K562 (cell line): Measurements from ENCODE around the gene IRAK2. TPM values are rescaled to one million over a fixed set of nuclear protein-coding genes. Genes with fewer than 3 reads are reported as not detected.

Source experiments
- BCOR ChIP-seq: fragments of 450-650 bp; IDR thresholded peaks from 2 replicates; pipeline ENCODE4 v1.6.1; 2016
- DNMT1 ChIP-seq: fragments of 450-650 bp; IDR thresholded peaks from 2 replicates; pipeline ENCODE4 v1.6.1; 2016; ENCODE audit warnings: antibody characterized with exemption, mild to moderate bottlenecking
- GABPA ChIP-seq: fragments of 200-800 bp; sonication (Bioruptor generic); conservative IDR thresholded peaks from 2 replicates; pipeline ENCODE4 v1.6.1; 2016; ENCODE audit warnings: low read depth, missing genetic modification characterization, missing compliant biosample characterization
- L3MBTL2 ChIP-seq: fragments of 450-650 bp; IDR thresholded peaks from 2 replicates; pipeline ENCODE4 v1.6.1; 2016; ENCODE audit warnings: mild to moderate bottlenecking, moderate library complexity
- MAZ ChIP-seq, 2 experiments: fragments of 450-650 bp in 1 of 2; sonication (generic) in 1 of 2; formaldehyde crosslinking; IDR thresholded peaks in 1 of 2; conservative IDR thresholded peaks in 1 of 2; 2 replicates each; pipeline versions ENCODE4 v1.4.0 to v1.5.0; 2020; ENCODE audit warnings: mild to moderate bottlenecking in 1 of 2, missing genetic modification reagents in 1 of 2
- PCBP2 ChIP-seq: fragments of 200-400 bp; formaldehyde crosslinking; IDR thresholded peaks from 2 replicates; pipeline ENCODE4 v1.6.1; 2018; ENCODE audit warnings: low read length, low read depth, mild to moderate bottlenecking, moderate library complexity; ENCODE audit not compliant: poor library complexity, severe bottlenecking
- PHB2 ChIP-seq: fragments of 450-650 bp; IDR thresholded peaks from 2 replicates; pipeline ENCODE4 v1.6.1; 2017; ENCODE audit warnings: low read depth
- POLR2AphosphoS2 ChIP-seq: IDR thresholded peaks from 2 replicates; pipeline ENCODE4 v1.6.1; 2012; ENCODE audit warnings: low read length, improper control_type of control experiment
- PURB ChIP-seq: sonication (generic); formaldehyde crosslinking; IDR thresholded peaks from 2 replicates; pipeline ENCODE4 v1.9.0; 2021; ENCODE audit warnings: low read depth, mild to moderate bottlenecking, missing genetic modification reagents
- RCOR1 ChIP-seq, 2 experiments: IDR thresholded peaks; 2 replicates each; pipeline ENCODE4 v1.6.1; 2012; ENCODE audit warnings: low read depth in 2 of 2, low read length in 2 of 2, borderline replicate concordance in 1 of 2, improper control_type of control experiment in 1 of 2
- TOE1 ChIP-seq, 2 experiments: fragments of 450-650 bp in 1 of 2; sonication (generic) in 1 of 2; formaldehyde crosslinking in 1 of 2; IDR thresholded peaks; 2 replicates each; pipeline versions ENCODE4 v1.7.1 to v1.8.0; 2016 to 2022; ENCODE audit warnings: borderline replicate concordance in 2 of 2, mild to moderate bottlenecking in 2 of 2, antibody characterized with exemption in 1 of 2, inconsistent platforms in 1 of 2, low read depth in 1 of 2, missing genetic modification reagents in 1 of 2, moderate library complexity in 1 of 2
- U2AF2 ChIP-seq: fragments of 200-400 bp; formaldehyde crosslinking; optimal IDR thresholded peaks from 2 replicates; pipeline ENCODE3; 2017; ENCODE audit warnings: low read depth, mild to moderate bottlenecking, low read length
- ZNF3 ChIP-seq: fragments of 250-450 bp; sonication (Bioruptor Pico); IDR thresholded peaks from 2 replicates; pipeline ENCODE4 v1.5.0; 2021; ENCODE audit warnings: mild to moderate bottlenecking, moderate library complexity
- ZNF589 ChIP-seq: fragments of 200-800 bp; sonication (Bioruptor generic); IDR thresholded peaks from 2 replicates; pipeline ENCODE4 v1.6.1; 2016; ENCODE audit warnings: low read depth, missing genetic modification characterization, missing compliant biosample characterization
- ZZZ3 ChIP-seq: fragments of 450-650 bp; IDR thresholded peaks from 2 replicates; pipeline ENCODE4 v1.6.1; 2016; ENCODE audit warnings: antibody characterized with exemption, mild to moderate bottlenecking, moderate library complexity
- polyA plus RNA-seq, 8 experiments: library from polyadenylated mRNA; depleted of rRNA in 4 of 8; stranded (reverse) in 5 of 8; unstranded in 3 of 8; fragments of >200 nt; fragmentation: Nextera tagmentation in 2 of 8; fragmentation: Illumina TruSeq in 1 of 8; extraction: Ambion mirVana in 2 of 8; extraction: Trizol in 1 of 8; gene quantifications; 2 replicates each; pipeline versions ENCODE4 v1.2.1 to v1.2.3, GENCODE V29; 2011 to 2014; ENCODE audit warnings: inconsistent platforms in 1 of 8, missing spikeins in 1 of 8
- total RNA-seq, 7 experiments: library from RNA; depleted of rRNA in 6 of 7; stranded (reverse); fragments of >200 nt in 6 of 7; fragmentation: Illumina TruSeq in 2 of 7; extraction: Trizol in 2 of 7; gene quantifications; 2 replicates each; pipeline versions ENCODE4 v1.2.1 to v1.2.3, GENCODE V29; 2011 to 2021; ENCODE audit warnings: low replicate concordance in 1 of 7
- TF ChIP-seq, protein P1 (sequence below): IDR thresholded peaks from 2 replicates; pipeline ENCODE4 v1.6.1; 2012; ENCODE audit warnings: low read depth, low read length, improper control_type of control experiment, borderline replicate concordance
- TF ChIP-seq, protein P2 (sequence below): fragments of 250-450 bp; sonication (Bioruptor Pico); IDR thresholded peaks from 2 replicates; pipeline ENCODE4 v1.5.0; 2020; ENCODE audit warnings: mild to moderate bottlenecking, borderline replicate concordance
- TF ChIP-seq, protein P3 (sequence below): fragments of 450-650 bp; formaldehyde crosslinking; IDR thresholded peaks from 2 replicates; pipeline ENCODE4 v1.4.0; 2022; ENCODE audit warnings: missing genetic modification characterization
- TF ChIP-seq, protein P4 (sequence below): fragments of 450-650 bp; IDR thresholded peaks from 2 replicates; pipeline ENCODE4 v1.6.1; 2016

IRAK2 gene
- total and polyA plus RNA-seq, 9 of the 15 experiments (the other 6 are each of a cell fraction or from before 2014, with no cell fraction given) = 0.42 to 4.4 (median 2.7) TPM

DNA sequence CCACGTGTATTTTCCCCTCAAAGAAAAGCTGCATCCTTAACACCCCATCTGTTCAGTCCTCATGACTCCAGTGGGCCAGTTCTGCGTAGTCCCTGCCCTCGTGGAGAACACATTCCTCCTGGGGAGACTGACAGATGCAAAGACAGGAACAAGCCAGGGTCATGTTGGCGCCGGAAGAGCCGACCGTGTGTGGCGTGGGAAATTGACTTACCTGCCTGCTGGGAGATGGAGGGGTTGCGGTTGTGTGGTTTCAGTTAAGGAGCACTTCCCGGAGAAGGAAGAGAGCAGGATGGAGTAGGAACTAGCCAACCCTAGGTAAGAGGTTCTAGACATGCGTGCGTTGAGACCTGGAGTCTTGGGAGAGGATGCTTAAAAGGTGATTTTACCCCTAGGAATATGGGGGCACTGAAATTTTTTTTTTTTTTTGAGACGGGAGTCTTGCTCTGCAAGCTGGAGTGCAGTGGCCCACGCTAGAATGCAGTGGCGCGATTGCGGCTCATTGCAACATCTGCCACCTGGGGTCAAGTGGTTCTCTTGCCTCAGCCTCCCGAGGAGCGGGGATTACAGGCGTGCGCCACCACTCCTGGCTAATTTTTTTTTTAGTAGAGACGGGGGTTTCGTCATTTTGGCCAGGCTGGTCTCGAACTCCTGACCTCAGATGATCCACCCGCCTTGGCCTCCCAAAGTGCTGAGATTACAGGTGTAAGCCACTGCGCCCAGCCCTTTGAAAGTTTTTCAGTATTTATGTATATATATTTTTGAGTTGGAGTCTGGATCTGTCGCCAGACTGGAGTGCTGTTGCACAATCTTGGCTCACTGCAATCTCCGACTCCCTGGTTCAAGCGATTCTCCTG, 21.8 kb upstream of the IRAK2 start (continued):
- TF ChIP-seq U2AF2 = no peak
- peak in 1 of 2 experiments; percentile 60; a peak in 1 of 4 replicates for TF ChIP-seq RCOR1 (IDR thresholded peaks at IDR 0.05; ENCODE audit: borderline replicate concordance in 1 of 2, low read depth in 2 of 2, low read length in 2 of 2)
- TF ChIP-seq ZZZ3 = no peak
- TF ChIP-seq ZNF589 (CRISPR knock-in tag) = no peak
- TF ChIP-seq PCBP2 = no peak
- TF ChIP-seq PURB (CRISPR knock-in tag) = no peak
- 0 out of 2 replicates have a peak, but pooled peaks have one; percentile 34 for TF ChIP-seq DNMT1
- TF ChIP-seq PHB2 = no peak
- no peak for TF ChIP-seq TOE1 (IDR thresholded peaks at IDR 0.05; ENCODE audit: borderline replicate concordance)
- no peak for TF ChIP-seq TOE1 (CRISPR knock-in tag; IDR thresholded peaks at IDR 0.05; ENCODE audit: borderline replicate concordance, low read depth)
- TF ChIP-seq POLR2AphosphoS2 = no peak
- no peak for TF ChIP-seq MAZ (CRISPR knock-in tag; conservative IDR thresholded peaks at IDR 0.05 in 1 of 2, IDR thresholded peaks at IDR 0.05 in 1 of 2)
- TF ChIP-seq, protein P1, sequence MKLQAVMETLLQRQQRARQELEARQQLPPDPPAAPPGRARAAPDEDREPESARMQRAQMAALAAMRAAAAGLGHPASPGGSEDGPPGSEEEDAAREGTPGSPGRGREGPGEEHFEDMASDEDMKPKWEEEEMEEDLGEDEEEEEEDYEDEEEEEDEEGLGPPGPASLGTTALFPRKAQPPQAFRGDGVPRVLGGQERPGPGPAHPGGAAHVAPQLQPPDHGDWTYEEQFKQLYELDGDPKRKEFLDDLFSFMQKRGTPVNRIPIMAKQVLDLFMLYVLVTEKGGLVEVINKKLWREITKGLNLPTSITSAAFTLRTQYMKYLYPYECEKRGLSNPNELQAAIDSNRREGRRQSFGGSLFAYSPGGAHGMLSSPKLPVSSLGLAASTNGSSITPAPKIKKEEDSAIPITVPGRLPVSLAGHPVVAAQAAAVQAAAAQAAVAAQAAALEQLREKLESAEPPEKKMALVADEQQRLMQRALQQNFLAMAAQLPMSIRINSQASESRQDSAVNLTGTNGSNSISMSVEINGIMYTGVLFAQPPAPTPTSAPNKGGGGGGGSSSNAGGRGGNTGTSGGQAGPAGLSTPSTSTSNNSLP = no peak
- TF ChIP-seq L3MBTL2 = peak; percentile 62
- TF ChIP-seq ZNF3 (CRISPR knock-in tag) = no peak
- TF ChIP-seq, protein P2, sequence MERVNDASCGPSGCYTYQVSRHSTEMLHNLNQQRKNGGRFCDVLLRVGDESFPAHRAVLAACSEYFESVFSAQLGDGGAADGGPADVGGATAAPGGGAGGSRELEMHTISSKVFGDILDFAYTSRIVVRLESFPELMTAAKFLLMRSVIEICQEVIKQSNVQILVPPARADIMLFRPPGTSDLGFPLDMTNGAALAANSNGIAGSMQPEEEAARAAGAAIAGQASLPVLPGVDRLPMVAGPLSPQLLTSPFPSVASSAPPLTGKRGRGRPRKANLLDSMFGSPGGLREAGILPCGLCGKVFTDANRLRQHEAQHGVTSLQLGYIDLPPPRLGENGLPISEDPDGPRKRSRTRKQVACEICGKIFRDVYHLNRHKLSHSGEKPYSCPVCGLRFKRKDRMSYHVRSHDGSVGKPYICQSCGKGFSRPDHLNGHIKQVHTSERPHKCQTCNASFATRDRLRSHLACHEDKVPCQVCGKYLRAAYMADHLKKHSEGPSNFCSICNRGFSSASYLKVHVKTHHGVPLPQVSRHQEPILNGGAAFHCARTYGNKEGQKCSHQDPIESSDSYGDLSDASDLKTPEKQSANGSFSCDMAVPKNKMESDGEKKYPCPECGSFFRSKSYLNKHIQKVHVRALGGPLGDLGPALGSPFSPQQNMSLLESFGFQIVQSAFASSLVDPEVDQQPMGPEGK (CRISPR knock-in tag) = no peak
- TF ChIP-seq BCOR = peak; percentile 87
- TF ChIP-seq GABPA (tag) = no peak
- TF ChIP-seq, protein P3, sequence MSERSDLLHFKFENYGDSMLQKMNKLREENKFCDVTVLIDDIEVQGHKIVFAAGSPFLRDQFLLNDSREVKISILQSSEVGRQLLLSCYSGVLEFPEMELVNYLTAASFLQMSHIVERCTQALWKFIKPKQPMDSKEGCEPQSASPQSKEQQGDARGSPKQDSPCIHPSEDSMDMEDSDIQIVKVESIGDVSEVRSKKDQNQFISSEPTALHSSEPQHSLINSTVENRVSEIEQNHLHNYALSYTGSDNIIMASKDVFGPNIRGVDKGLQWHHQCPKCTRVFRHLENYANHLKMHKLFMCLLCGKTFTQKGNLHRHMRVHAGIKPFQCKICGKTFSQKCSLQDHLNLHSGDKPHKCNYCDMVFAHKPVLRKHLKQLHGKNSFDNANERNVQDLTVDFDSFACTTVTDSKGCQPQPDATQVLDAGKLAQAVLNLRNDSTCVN (CRISPR knock-in tag) = no peak
- TF ChIP-seq, protein P4, sequence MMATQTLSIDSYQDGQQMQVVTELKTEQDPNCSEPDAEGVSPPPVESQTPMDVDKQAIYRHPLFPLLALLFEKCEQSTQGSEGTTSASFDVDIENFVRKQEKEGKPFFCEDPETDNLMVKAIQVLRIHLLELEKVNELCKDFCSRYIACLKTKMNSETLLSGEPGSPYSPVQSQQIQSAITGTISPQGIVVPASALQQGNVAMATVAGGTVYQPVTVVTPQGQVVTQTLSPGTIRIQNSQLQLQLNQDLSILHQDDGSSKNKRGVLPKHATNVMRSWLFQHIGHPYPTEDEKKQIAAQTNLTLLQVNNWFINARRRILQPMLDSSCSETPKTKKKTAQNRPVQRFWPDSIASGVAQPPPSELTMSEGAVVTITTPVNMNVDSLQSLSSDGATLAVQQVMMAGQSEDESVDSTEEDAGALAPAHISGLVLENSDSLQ = 0 out of 2 replicates have a peak, but pooled peaks have one; percentile 20
